HG03095 (cell line): ENCODE results near the gene GARIN5A.

ENCODE experiments used
- ATAC-seq: cut with Tn5 transposase; IDR thresholded peaks from one replicate; pipeline ENCODE4 v1.9.1; 2021; ENCODE audit warnings: moderate library complexity; ENCODE audit not compliant: unreplicated experiment

The GARIN5A gene

DNA sequence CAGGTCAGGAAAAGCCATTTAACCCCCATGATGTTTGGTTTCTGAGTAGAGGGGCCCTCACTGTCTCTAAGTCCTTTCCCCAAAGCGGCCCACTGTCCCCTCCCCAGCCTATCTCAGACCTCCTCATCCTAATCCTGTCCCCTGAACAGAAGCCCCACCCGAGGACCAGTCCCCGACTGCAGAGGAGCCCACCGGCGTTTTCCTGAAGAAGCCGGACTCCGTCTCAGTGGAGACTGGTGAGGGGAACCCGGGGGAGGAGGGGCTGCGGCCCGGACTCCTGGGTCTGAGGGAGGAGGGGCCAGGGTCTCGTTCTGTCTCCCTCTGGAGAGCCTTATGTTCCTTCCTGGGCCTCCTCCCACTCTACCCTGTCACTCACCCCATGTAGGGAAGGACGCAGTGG, 41.0 kb downstream of the GARIN5A start:
- ATAC-seq = no peak

DNA sequence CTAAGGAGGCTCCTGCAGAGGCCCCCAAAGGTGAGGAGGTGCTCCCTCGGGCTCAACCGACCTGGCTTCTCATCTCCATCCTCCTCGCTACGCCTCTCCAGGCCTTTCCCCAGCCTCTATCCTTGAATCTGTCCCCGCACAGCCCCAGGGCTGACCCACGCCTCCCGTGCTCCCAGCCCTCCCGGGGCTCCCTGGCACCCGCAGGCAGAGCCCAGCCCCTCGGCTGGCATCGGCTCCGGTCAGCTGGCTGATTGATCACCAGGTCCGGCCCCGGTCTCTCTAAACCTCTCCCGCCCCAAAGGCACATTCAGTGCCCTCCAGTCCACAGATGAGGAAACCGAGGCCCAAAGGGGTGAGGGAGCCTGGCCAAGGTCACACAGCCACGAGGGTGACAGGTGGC, 41.4 kb downstream of the GARIN5A start:
- ATAC-seq = no peak

DNA sequence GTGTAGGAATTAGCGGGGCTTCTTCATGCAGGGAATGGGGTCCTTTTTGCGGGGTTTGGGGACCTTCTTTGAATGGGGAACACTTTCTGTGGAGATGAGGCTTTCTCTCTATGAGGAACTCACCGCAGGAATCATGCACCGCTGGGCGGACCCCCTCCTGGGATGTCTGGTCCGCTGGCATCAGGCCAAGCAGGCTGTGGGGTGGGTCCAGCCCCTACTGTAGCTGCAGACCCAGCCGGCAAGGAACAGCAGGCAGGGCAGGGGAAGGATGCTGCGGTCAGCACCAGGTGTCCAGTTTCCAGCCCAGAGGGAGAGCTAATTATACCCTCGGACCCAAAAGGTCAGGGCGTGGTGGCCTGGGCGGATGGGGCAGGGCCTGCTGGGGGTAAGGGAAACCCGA, 42.1 kb downstream of the GARIN5A start:
- no peak for ATAC-seq

DNA sequence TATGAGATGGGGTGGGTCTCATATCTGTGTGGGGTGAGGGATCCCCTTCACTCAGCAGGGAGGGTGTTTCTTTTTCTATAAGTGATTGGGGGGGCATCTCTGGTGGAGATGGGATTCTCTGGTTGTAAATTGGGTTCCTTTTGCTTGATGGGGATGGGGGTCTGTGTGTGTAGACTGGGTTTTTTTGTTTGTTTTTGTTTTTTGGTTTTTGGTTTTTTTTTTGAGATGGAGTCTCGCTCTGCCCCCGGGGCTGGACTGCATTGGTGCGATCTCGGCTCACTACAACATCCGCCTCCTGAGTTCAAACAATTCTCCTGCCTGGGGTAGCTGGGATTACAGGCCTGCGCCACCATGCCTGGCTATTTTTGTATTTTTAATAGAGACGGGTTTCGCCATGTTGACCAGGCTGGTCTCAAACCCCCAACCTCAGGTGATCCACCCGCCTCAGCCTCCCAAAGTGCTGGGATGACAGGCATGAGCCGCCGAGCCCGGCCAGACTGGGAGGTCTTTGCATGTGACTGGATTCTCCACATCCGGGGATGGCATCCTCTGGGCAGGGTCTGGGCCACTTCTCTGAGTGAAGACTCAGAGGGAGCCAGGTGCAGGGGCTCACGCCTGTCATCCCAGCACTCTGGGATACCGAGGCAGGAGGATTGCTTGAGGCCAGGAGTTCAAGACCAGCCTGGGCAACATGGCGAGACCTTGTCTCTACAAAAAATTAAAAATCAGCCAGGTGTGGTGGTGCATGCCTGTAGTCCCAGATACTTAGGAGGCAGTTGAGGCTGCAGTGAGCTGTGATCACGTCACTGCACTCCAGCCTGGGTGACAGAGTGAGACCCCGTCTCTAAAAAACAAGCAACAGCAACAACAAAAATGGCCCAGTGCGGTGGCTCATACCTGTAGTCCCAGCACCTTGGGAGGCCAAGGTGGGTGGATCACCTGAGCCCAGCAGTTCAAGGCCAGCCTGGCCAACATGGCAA, 43.2 kb downstream of the GARIN5A start:
- no peak for ATAC-seq

DNA sequence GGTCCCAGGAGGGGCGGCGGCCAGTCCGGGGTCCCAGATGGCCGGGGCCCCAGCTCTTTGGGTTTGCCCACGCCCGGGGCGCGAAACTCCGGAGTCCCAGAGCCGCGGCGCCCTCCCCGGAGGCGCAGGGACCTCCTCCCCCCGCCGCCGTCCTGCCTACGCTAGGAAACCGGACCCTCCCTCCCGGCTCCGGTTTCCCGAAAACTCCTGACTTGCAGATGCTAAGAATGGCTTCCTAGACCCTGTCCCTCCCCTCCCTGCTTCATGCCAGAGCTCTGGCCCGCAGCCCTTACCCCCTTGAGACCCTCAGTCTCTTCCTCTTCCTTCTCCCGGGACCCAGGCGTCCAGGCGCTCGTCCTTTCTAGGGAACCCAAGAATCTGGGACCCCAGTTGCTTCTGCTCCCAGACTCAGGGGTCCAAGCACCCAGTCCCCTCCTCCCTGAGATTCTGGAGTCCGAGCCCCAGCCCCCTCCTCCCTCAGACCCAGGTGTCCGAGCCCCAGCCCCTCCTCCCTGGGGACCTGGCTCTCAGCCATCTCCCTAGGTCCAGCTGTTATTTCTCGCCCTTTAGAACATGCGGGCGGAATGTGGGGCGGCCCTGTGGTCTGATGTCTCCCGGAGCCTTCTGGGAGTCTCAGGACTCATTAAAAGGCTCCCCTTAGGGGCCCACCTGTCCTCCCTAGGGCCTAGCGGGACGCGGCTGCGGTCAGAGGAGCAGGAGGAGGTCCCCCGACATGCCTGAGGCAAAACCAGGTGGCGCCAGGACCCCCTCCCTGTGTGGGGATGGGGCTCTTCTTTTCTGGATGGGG, 44.2 kb downstream of the GARIN5A start, which contains the start of gene MYBPC2:
Gene MYBPC2 (plus strand): TSS at position 672 of the 808 bp plus-strand sequence. CDS start 62 bp downstream, at position 734.
- no peak for ATAC-seq

DNA sequence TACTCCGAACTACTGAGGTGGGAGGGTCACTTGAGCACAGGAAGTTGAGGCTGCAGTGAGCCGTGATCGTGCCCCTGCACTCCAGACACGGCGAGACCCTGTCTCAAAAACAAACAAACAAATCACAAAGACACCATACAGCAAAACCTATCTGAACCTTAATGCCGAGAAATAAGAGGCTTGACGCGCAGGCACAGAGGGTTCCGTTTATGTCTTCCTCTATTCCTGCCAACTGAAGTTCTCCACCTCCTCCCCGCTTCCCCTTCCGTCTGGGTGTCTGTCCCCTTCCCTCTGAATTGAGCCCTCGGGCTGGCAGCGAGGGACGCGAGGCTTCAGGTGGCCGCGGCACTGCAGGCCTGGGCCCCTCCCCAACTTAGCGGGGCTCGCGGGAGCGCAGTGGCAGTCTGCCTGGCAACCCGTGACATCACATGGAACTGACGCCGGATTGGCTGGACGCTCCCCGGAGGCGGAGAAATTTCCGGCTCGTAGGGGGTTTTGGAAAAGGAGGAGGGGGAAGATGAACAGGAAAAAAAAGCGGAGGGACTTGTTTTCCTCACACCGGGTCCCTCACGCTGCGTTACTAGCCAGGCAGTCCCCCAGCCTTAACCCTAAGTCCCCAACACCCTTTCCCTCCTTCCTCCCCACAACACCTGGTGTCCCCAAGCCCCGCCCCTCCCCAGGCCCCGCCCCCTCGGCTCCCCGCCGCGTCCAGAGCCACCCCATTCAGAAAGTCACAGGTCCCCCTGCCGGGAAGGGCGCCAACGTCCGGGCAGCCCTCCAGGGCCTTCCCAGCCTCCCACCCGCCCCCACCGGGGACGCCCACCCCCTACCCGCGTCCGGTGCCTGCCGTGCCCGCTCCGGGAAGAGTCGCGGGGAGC, 45.1 kb downstream of the GARIN5A start:
- peak; percentile 76 for ATAC-seq

DNA sequence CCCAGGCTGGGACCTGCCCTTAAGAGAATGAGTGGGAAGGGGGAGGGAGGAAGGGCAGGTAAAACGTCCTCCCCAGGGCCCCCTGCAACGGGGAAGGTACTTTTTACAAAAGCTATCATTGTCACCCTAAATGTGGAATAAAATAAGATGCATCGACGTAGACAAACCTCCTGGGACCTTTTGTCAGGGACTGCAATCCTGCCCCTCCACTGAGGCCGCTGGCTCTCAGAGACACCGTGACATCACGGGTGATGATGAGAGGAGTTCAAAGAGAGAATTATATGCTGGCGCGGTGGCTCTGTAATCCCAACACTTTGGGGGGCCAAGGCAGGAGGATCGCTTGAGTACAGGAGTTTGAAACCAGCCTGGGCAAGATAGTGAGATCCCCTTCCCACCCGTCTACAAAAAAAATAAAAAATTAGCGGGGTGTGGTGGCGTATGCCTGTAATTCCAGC, 45.7 kb downstream of the GARIN5A start:
- no peak for ATAC-seq

DNA sequence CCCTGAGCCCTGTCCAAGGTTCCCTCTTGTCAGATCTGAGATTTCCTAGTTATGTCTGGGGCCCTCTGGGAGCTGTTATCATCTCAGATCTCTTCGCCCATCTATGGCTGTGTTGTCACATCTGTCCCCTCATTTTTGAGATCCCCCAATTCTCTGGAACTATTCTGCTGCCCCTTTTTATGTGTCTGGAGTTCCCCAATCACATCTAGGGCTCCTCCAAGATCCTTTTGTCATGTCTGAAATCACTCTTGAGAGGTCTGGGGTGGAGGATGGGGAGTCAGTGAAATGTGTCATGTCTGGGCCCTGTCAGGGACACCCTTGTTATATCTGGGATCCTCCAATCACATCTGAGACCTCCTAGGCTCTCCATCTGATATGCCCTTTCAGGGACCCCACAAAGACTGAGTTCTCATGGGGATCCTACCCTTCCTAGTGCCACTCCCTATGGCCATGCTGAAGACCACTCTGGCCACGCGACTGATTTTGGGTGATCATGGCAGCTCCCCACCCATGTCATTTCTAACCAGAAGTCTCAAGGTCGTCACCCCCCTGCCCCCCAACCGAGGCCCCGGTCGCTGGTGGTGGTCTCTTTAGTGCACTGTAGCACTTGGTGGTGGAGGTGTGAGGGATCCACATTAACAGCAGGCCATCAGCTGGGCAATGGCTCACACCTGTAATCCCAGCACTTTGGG, 47.7 kb downstream of the GARIN5A start:
- ATAC-seq = no peak

DNA sequence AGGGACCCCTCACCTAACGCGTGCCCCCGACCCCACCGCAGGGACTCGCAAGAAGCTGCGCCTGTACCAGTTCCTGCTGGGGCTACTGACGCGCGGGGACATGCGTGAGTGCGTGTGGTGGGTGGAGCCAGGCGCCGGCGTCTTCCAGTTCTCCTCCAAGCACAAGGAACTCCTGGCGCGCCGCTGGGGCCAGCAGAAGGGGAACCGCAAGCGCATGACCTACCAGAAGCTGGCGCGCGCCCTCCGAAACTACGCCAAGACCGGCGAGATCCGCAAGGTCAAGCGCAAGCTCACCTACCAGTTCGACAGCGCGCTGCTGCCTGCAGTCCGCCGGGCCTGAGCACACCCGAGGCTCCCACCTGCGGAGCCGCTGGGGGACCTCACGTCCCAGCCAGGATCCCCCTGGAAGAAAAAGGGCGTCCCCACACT, 48.6 kb downstream of the GARIN5A start:
- ATAC-seq = no peak

DNA sequence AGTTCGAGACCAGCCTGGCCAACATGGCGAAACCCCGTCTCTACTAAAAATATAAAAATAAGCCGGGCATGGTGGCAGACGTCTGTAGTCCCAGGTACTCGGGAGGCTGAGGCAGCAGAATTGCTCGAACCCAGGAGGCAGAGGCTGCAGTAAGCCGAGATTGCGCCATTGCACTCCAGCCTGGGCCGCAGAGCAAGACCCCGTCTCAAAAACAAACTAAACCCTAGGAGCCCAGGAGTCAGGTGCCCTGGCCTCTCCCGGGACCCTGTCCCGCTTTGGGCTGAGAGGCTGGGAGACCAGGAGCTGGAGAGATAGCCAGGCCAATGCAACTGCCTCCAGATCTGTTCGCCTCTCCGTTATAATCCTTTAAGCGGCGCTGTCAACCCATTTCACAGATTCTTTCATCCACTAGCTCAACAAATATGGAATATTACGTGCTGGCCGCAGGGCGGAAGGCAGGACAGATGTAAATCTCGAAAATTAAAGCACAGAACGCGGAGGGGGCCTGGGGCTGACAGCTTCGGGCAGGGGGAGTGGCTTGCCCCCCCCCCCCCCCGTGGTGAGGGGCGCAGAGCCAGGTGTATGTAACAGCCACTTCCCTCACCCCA, 49.2 kb downstream of the GARIN5A start:
- ATAC-seq = no peak

DNA sequence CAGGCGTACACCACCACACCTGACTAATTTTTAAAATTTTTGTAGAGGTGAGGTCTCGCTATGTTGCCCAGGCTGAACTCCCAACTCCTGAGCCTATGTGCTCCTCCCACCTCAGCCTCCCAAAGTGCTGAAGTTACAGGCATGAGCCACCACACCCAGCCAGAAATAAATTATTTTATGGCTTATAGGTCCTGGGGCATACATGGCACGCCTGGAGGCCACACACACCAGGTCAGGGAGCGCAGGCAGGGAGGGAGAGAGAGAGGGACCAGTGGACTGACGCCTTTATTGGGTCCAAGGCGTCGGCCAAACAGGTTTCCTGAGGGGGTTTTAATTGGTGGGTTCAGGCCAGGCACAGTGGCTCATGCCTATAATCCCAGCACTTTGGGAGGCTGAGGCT, 51.1 kb downstream of the GARIN5A start:
- no peak for ATAC-seq

DNA sequence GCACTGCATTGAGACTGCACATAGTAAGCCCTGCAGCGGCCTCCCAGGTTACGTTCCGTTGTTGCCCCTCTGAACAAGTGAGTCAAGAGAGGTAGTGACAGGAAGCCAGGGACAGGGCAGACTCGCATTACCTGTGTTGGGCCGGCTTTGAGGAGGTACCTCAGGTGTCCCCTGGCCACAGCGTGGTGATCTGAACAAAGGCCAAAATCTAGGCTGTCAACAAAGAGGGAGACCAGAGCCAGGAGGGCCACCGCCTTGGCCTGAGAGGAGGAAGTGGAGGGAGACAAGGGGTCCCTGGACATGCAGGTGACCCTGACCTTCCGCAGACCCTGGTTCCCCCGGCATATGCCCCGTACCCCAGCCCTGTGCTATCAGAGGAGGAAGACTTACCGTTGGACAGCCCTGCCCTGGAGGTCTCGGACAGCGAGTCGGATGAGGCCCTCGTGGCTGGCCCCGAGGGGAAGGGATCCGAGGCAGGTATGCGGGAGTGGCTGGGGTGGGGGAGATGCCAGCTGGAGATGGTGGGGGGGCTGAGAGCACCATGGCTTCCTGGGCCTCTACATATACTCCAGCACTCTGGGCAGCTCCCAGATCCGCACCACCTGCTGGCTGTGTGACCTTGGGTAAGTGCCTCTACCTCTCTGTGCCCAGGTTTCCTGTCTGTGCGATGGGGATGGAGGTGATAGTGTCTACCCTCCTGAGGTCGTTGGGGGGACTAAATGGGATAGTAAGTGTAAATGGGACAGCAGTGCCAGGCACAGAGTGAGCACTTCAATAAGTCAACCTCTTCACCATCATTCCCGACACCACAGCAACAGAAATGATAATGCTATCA, 53.2 kb downstream of the GARIN5A start:
- ATAC-seq = no peak

DNA sequence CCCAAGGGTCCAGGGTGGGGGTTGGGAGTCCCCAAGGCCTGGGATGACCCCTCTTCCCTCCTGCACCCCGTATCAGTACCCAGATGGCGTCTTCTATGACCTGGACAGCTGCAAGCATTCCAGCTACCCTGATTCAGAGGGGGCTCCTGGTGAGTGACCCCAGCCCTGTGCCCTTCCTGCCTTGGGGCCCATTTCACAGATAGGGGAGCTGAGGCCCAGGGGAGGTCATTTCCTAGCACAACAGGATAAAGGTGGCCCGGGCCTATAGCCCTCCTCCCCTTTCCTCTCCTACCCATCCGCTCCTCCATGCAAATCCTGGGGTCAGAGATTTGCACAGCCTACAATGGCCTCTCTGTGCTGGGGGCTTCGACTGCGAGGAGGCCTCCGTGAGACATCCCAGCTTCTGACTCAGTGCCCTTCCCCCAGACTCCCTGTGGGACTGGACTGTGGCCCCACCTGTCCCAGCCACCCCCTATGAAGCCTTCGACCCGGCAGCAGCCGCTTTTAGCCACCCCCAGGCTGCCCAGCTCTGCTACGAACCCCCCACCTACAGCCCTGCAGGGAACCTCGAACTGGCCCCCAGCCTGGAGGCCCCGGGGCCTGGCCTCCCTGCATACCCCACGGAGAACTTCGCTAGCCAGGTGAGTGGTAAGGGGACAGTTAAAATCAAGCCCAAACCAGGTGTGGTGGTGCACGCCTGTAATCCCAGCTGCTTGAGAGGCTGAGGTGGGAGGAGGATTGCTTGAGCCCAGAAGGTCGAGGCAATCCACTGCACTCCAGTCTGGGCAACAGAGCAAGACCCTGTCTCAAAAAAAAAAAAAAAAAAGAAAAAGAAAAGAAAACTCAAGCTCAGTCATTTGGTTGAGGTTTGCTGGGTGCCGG, 54.0 kb downstream of the GARIN5A start:
- no peak for ATAC-seq

DNA sequence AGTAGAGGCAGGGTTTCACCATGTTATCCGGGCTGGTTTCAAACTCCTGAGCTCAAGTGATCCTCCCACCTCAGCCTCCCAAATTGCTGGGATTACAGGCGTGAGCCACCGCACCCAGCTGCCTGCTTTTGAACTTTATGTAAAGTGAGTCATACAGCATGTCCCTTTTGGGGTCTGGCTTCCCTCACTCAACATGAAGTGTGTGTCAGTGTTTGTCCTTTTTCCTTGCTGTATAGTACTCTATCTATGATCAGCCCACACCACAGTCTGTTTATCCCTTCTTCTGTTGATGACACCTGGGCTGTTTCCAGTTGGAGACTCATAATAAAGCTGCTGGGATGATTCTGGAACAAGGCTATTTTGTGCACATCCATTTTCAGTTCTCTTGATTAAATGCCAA, 55.8 kb downstream of the GARIN5A start:
- no peak for ATAC-seq

DNA sequence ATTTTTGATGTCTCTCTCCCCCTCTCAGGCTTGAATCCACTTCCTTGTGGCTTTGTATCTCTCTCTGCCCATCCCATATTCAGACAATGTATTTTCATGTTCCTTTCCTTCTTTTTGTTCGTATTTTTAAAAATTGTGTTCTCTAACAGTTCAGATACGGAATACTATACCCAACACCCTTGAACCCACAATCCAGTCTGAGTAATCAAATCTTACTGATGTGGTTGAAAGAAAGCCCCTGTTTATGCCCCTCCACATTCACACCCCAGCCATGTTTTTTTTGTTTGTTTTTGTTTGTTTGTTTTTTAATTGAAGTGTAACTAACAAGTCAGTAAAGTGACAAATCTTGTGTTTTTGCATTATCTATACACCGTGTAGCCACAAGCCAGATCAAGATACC, 56.5 kb downstream of the GARIN5A start:
- ATAC-seq = no peak

DNA sequence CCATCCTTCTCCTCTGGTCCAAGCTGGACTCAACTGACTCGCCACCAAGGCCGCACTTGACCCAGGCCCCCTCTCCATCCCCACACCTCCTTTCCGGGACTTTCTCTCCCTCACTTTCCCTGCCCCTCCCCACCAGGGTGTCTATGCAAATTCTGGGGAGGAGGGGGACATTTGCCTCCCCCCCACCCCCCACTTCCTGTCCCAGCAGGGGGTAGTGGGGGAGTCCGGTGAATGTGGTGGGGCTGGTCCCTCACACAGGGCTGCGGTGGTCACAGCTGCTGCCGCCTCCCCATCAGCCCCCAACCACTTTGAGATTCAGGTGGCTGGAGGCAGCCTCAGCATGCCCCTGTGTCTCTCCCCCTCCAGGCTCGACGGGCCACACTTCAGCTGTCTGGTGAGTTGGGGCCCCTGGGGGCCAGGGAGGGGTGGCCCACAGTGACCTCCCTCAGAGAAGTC, 57.0 kb downstream of the GARIN5A start:
- no peak for ATAC-seq

DNA sequence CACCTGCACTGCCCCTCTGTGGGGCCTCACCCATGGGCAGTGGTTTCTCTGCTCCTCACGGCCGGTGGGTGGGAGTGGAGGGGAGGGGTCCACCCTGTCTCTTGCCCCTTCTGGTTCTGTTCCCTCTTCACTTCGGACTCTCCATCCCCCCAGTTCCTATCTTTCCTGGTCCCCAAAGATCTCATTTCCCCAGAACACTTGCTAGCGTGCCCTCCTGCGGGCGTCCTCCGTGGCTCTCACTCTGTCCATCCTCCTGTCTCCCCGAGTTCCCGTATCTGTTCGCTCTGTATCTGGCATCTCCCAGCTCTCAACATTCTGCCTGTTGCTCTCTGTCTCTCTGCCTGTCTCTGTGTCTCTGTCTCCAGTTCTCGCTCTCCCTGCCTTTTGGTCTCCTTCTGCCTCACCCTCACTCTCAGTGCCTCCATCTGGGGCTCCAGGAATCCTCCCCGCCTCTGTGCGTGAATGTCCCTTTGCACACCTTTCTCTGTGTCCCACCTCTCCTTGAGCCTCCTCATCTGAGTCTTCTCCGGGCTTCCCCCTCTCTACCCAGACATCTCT, 57.5 kb downstream of the GARIN5A start:
- ATAC-seq = no peak
